Stomach (tissue), 4 donors: Measurements from ENCODE around the gene ATP6V0C.

Source experiments
- CTCF ChIP-seq, 7 experiments: fragments of 450-650 bp in 4 of 7; fragments of 200-600 bp in 3 of 7; sonication (generic) in 3 of 7; IDR thresholded peaks; one replicate each; pipeline ENCODE4 v1.5.1; 2016 to 2019; ENCODE audit warnings: antibody characterized with exemption in 7 of 7, control low read depth in 2 of 7, mild to moderate bottlenecking in 1 of 7
- EP300 ChIP-seq: sonication (generic); formaldehyde crosslinking; IDR thresholded peaks from one replicate; pipeline ENCODE4 v1.6.1; 2017; ENCODE audit warnings: antibody characterized with exemption
- POLR2A ChIP-seq, 4 donors: fragments of 450-650 bp; IDR thresholded peaks; one replicate each; pipeline ENCODE4 v1.6.1; 2016; ENCODE audit warnings: antibody characterized with exemption in 4 of 4, control low read depth in 2 of 4, mild to moderate bottlenecking in 1 of 4, moderate library complexity in 1 of 4

- TF ChIP-seq POLR2A (IDR thresholded peaks at IDR 0.05) (no peak), CTCF (IDR thresholded peaks at IDR 0.05) (no peak), EP300 (no peak)
These were observed 6.6 kb upstream of the ATP6V0C start for GRCh38 chr16:2507052-2507659.
